Mucosa of descending colon (tissue), 3 donors: ENCODE results near the gene SERPINB3. TPM values are rescaled to one million over a fixed set of nuclear protein-coding genes. Genes with fewer than 3 reads are reported as not detected.

Experiments used
- ATAC-seq: fragments of 200-7000 bp; cut with Tn5 transposase; one replicate; pipeline ENCODE4 v1.9.1; 2020; ENCODE audit warnings: mild to moderate bottlenecking, moderate library complexity
- DNase-seq, 3 donors: peaks; one replicate each; pipeline ENCODE4 v3.0.0-alpha.2; 2020
- H3K36me3 ChIP-seq: fragments of 200-600 bp; one replicate; pipeline ENCODE4 v1.8.0; 2021; ENCODE audit warnings: low read depth, mild to moderate bottlenecking
- H3K4me1 ChIP-seq: fragments of 200-600 bp; one replicate; pipeline ENCODE4 v1.8.0; 2021; ENCODE audit warnings: low read depth, mild to moderate bottlenecking
- H3K4me3 ChIP-seq: fragments of 200-600 bp; one replicate; pipeline ENCODE4 v1.8.0; 2021; ENCODE audit warnings: mild to moderate bottlenecking
- H3K9me3 ChIP-seq: fragments of 200-600 bp; one replicate; pipeline ENCODE4 v1.8.0; 2021; ENCODE audit warnings: mild to moderate bottlenecking
- intact Hi-C, 2 donors: fragments of 100-400 bp; cut with DNase I in 1 of 2; cut with micrococcal nuclease in 1 of 2; formaldehyde crosslinking; loops; one replicate each; pipeline versions ENCODE4 v1.11.0 to v1.11.1; 2022; cut with DNase I, micrococcal nuclease
- total RNA-seq, 3 donors: library from RNA; stranded (reverse); fragmentation: NEBNext Ultra II Directional in 2 of 3; extraction: Animal tissue kit (Norgen Biotek cat#: 25700) in 2 of 3; gene quantifications; one replicate each; pipeline versions ENCODE4 v1.2.1 to v1.2.4, GENCODE V29; 2021 to 2023
- TF ChIP-seq, protein P1 (sequence below): fragments of 200-600 bp; IDR thresholded peaks from one replicate; pipeline ENCODE4 v1.8.0; 2022; ENCODE audit warnings: antibody characterized with exemption, mild to moderate bottlenecking
- donor health status: DM: no; HTN: no; CAD: no; lungs with moderate emphysema.
- donor health status: DM: no; HTN: no; CAD: no.
- donor health status: DM: no; HTN: yes; CAD: no.

Gene SERPINB3
- total RNA-seq, 3 donors from 2014 or later: not detected

DNA sequence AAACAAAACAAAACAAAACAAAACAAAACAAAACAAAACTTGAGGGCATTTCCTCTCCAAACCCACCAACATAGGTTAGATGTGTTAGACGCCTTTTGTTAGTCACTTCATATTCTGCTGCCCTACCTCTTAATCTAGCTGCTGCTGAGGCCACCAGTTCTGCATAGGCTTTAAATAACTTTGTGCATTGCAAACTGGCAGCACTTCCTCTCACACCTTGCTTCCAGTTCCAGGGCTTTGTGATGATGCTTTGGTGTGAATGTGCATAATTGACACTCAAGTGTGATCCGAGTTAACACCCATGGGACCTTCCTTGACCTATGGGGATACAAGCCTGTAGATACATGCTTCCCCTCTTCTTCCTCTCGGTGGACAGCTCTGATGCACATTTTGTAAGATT lies 38.8 kb upstream of the SERPINB3 start:
- no peaks in the 10 kb centered on the region for H3K9me3 ChIP-seq
- intact Hi-C loops: no loop called here
- ATAC-seq (no peak), DNase-seq (no peak)
- no peak overlapping the region for H3K4me3 ChIP-seq
- H3K36me3 ChIP-seq: no peaks in the 10 kb centered on the region
- H3K4me1 ChIP-seq: no peaks in the 10 kb centered on the region
- TF ChIP-seq, protein P1, sequence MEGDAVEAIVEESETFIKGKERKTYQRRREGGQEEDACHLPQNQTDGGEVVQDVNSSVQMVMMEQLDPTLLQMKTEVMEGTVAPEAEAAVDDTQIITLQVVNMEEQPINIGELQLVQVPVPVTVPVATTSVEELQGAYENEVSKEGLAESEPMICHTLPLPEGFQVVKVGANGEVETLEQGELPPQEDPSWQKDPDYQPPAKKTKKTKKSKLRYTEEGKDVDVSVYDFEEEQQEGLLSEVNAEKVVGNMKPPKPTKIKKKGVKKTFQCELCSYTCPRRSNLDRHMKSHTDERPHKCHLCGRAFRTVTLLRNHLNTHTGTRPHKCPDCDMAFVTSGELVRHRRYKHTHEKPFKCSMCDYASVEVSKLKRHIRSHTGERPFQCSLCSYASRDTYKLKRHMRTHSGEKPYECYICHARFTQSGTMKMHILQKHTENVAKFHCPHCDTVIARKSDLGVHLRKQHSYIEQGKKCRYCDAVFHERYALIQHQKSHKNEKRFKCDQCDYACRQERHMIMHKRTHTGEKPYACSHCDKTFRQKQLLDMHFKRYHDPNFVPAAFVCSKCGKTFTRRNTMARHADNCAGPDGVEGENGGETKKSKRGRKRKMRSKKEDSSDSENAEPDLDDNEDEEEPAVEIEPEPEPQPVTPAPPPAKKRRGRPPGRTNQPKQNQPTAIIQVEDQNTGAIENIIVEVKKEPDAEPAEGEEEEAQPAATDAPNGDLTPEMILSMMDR: no peak

DNA sequence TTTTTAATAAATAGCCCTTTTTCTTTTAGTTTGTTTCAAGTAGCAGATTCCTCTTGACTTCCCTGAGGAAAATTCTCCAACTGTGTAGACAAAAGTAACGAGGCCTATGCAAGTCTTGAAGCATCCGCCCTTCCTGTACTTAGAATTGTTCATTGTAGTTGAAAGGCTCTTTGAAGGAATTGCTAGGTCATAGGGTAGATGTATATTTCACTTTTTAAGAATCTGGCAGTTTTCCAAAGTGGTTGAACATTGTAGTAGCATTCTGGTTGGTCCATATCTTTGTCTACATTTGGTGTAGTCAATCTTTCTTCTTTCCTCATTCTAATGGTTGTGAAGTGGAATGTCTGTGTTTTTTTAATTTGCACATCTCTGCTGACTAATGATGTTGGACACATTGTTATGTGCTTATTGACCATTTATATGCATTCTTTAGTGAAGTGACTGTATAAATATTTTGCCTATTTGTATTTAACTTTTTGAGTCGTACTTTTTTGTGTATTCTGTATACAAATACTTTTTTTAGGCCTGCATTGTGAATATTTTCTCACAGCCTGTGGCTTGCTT lies 35.5 kb upstream of the SERPINB3 start:
- no peak overlapping the region for H3K4me3 ChIP-seq
- no peaks in the 10 kb centered on the region for H3K4me1 ChIP-seq
- intact Hi-C loops: no loop called here
- ATAC-seq (no peak), DNase-seq (no peak)
- no peaks in the 10 kb centered on the region for H3K36me3 ChIP-seq
- TF ChIP-seq, protein P1: no peak
- no peaks in the 10 kb centered on the region for H3K9me3 ChIP-seq

DNA sequence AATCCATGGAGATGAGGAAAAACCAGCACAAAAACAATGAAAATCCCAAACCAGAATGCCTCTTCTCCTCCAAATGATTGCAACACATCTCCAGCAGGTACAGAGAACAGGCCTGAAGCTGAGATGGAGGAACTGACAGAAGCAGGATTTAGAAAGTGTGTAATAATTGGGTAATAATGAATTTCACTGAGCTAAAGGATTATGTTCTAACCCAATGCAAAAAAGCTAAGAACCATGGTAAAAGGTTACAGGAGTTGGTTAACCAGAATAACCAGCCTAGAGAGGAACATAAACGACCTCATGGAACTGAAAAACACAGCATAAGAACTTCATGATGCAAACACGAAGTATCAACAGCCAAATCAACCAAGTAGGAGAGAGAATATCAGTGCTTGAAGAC lies 27.4 kb upstream of the SERPINB3 start:
- ATAC-seq (no peak), DNase-seq (no peak)
- intact Hi-C loops: no loop called here
- H3K4me3 ChIP-seq: no peak overlapping the region
- no peaks in the 10 kb centered on the region for H3K36me3 ChIP-seq
- H3K9me3 ChIP-seq: no peaks in the 10 kb centered on the region
- H3K4me1 ChIP-seq: no peaks in the 10 kb centered on the region
- TF ChIP-seq, protein P1: no peak

DNA sequence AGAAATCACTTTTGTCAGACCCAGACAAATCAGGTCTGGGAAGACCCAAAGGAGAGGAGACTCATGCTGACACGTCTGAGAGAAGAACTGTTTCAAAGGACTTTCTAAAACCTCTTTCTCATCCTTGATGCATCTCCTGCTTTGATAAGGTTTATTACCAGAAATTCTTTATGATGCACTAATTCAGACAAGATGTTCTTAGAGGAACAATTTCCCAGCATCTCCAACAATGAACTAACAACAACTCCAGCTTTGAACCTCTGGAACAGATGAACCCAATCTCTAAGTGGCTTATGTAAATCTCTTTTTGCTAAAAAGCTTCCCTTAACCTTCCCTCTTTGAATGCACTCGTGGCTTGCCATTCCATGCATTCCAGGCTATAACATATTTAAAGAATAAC lies 25.2 kb upstream of the SERPINB3 start:
- H3K4me3 ChIP-seq: no peak overlapping the region
- H3K36me3 ChIP-seq: no peaks in the 10 kb centered on the region
- no peak for ATAC-seq
- H3K9me3 ChIP-seq: no peaks in the 10 kb centered on the region
- no peak for DNase-seq
- H3K4me1 ChIP-seq: no peaks in the 10 kb centered on the region
- intact Hi-C loops: no loop called here
- TF ChIP-seq, protein P1: no peak

DNA sequence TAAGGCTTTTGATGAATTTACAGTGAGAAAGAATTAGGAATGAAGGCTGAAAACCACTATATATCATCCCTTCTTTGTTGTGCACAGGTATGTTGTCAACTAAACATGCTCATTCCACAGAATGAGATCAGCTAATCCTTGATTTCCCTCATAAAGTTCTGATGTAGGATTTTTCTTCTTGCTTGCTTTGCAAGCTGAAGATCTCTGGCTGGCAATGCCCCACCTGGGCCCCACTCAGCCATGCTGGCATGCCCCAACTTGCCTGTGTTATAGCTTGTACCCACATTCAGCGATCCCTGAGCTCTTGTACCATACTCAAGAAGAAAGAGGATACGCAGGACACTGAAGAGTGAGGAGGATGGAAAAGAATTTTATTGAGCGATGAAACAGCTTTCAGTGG lies 23.0 kb upstream of the SERPINB3 start:
- H3K36me3 ChIP-seq: no peaks in the 10 kb centered on the region
- intact Hi-C loops: no loop called here
- TF ChIP-seq, protein P1: no peak

DNA sequence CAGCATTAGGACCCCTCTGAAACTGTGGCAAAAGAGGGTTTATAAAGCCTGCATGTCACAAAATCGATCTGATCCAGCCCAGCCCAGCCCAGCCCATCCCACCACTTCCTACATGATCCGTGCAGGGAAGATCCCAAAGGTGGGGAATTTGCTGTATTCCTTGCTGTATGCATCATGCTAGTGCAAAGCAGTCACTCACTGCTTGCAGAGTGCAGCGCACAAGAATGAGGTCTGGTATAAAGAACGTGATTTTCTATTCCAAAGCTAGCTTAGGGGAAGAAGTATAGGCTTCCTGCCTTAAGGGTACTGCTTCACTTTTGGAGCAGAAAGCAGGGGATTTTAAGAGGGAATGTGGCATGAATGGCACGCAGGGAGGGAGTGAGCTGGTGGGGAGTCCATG lies 22.2 kb upstream of the SERPINB3 start:
- no peak for DNase-seq
- intact Hi-C loops: no loop called here
- H3K9me3 ChIP-seq: no peaks in the 10 kb centered on the region
- H3K36me3 ChIP-seq: no peaks in the 10 kb centered on the region
- no peaks in the 10 kb centered on the region for H3K4me1 ChIP-seq
- TF ChIP-seq, protein P1: no peak
- H3K4me3 ChIP-seq: no peak overlapping the region
- no peak for ATAC-seq

More for the DNA sequence above, 23.0 kb upstream of the SERPINB3 start:
- no peak overlapping the region for H3K4me3 ChIP-seq
- DNase-seq: no peak
- no peak for ATAC-seq
- H3K4me1 ChIP-seq: no peaks in the 10 kb centered on the region
- no peaks in the 10 kb centered on the region for H3K9me3 ChIP-seq
